ENCODE measurements around the gene TBC1D21.

GRCh38 chr15:73879426-73879825 lies 6.1 kb downstream of the TBC1D21 start:
- no peak for TF ChIP-seq CTCF (IDR thresholded peaks at IDR 0.05)
- TF ChIP-seq POLR2A (IDR thresholded peaks at IDR 0.05), result no peak
